Measurements from ENCODE around the gene FMNL3. TPM values are rescaled to one million over a fixed set of nuclear protein-coding genes. Genes with fewer than 3 reads are reported as not detected.
A peak's percentile ranks its signal among the peaks of the same experiment; 100 is the strongest.

FMNL3 gene
- total RNA-seq, 1 donor from 2014 or later: 70.0 TPM

DNA sequence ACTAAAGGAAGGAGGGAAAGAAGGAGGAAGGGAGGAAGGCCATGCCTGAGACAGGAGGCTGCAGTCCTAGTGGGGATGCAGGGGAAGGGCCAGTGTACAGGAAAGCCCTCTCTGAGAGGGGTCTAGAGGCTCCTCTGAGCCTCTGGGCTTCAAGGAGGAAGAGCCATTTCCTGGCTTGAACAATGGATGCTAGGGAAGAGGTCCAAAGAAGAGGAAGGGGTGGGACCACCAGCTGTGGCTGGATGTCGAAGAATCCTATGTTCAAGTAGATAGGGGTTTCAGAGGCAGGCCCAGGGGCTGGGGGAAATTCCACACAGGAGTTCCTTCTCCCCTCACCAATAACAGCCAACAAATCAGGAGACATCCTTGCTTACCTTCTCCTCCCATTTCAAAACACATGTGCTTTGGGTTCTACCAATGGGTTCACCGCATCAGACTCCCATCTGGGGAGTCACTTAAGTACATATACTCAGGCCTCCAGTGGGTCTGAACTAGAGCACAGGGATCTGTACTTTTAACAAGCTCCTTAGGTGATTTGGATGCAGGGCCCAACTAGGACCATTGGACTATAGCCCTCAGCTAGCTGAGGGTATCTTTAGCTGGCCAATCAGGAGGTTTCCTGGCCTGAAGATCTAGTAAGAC, 51.5 kb downstream of the FMNL3 start:
- DNase-seq (ENCODE audit: low read depth in 2 of 2): peak in 1 of 2 donors; percentile 72

GRCh38 chr12:49654715-49655114, 52.5 kb downstream of the FMNL3 start:
- no peak for DNase-seq (ENCODE audit: low read depth in 2 of 2)

- no peak for DNase-seq (ENCODE audit: low read depth in 2 of 2)
Measured at GRCh38 chr12:49652921-49653520, 54.2 kb downstream of the FMNL3 start.

DNA sequence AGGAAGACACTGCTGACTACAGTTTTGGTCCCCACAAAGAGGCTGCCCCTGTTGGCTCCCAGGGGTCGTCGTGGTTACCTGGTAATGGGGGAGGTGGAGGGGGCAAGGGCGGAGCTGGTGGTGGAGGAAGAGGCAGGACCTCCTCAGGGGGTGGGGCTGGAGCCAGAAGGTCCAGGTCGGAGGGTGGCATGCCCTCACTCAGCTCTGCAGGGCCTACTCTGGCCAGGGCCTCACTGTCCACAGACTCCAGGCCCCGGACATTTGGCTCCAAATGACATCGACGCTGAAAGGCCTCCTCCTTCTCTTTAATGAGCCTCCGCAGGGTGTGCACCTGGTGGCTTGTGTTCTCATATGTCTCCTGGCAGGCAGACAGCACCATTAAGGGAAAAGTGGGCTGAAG, 55.4 kb downstream of the FMNL3 start:
- DNase-seq (ENCODE audit: low read depth in 2 of 2): no peak

DNA sequence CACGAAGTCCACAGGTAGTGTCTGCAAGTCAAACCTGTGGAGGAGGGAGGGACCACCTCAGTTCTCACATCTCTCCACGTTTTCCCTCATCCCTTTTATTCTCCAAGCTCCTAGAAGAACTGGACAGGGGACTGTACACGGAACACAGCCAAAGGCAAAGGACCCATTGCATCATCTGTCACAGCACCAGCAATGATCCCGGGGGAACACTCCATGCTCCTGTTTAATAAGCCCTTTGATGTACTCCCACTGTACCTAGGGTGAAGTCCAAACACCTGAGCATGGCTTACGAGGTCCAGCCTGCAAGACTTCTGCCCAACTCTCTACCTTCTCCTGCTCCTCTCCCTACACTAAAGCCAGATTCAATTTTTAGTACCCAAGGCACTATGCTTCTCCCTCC, 57.3 kb downstream of the FMNL3 start:
- DNase-seq (ENCODE audit: low read depth in 2 of 2): no peak

DNA sequence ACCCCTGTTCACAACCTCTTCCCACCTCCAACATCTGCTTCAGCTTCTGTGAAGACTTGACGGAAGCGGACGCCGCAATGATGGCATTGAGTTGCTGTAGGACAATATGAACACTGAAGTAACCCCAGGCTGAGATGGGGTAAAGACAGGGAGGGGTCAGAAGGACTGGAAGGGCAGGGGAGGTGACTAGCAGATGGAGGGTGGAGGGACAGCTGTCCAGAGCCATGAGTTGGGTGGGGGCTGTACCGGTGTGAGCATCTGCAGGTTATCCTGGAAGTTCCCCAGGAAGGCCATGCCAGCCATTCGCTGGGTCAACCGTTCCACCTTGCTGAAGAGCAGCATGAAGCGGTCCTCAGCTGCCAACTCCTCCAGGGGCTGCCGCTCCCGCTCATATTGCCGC, 57.8 kb downstream of the FMNL3 start:
- DNase-seq (ENCODE audit: low read depth in 2 of 2): no peak

DNA sequence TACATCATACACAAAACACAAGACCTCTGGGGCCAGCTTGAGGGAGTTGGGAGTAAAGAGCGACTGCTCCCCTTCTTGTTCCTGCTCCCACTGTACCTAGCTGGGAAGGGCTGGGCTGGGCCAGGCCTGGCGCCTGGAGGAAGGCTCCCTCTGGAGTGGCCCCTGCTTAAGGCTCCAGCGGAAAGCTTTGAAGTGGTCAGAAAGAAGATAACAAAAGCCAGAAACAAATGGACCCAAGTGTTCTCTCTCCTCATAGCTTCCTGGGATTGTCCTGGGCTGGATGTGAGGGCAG, 58.5 kb downstream of the FMNL3 start:
- DNase-seq (ENCODE audit: low read depth in 2 of 2): no peak

GRCh38 chr12:49647827-49648711, 59.1 kb downstream of the FMNL3 start:
- no peak for DNase-seq (ENCODE audit: low read depth in 2 of 2)

- DNase-seq (ENCODE audit: low read depth in 2 of 2): peak in 1 of 2 donors; percentile 54
Measured at GRCh38 chr12:49646871-49647654, 60.1 kb downstream of the FMNL3 start.

DNA sequence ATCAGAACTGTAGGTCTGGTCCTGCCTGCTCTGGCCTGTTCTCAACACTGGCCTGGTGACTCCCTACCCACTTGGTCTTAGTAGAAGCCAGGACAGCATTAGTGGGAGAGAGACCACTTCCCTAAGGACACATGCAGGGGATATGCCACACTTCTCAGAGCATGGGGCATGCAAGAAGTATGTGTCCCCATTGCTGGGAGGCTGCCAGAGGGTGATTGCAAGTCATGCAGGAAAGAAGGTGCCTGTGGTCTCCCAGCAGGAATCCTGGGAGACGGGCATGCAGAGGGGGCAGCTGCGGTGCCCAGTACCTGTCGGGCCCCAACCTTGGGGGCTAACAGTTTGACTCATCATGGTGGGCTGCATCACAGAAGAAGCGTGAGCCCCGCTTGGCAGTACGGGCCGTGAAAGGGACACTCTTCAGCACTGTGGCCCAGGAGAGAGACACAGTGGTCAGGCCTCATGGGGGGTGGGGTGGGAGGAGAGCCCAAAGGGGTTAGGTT, 60.8 kb downstream of the FMNL3 start:
- DNase-seq (ENCODE audit: low read depth in 2 of 2): no peak

DNA sequence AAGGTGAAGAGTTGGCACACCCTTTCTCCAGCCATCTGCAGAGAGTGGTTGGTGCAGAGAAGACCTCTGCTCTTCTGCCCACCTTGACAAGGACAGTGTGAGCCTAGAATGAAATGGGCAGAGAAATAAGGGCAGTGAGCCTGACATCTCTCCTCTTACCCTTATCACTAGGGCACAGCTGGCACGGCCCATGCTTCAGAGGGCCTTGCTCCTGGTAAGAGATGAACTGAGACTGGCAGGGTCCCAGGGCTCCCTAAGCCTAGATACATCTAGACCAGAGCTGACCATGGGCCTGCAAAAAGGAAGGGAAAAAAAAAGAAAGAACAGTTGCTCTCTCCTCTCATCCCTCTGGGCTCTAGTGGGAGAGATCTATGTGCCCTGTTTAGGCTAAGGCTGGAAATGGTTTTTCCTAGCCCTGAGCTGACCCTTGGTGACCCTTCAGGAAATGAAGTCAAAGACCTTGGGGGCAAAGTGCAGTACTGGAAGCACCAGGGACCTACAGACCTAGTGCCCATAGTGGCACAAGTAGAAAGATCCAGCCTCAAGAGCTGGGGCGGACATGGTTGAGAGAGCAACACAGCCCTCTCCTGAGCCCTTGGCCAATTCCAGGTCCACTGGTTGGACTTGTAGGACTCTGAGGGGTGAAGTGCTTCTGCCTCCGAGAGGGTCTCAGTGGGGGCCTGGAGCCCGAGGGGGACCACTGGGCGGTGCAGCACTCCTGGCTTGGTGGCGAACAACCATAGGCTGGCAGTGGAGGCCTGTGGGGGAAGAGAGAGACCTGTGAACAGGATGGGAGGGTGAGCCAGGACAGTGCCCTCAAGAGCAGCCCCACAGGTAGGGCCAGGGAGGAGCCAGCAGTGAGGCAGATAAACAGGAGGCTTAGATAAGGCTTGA, 61.8 kb downstream of the FMNL3 start:
- no peak for DNase-seq (ENCODE audit: low read depth in 2 of 2)

- peak; percentile 68 to 84 for DNase-seq (ENCODE audit: low read depth in 2 of 2)
Measured at GRCh38 chr12:49644620-49644994, 62.6 kb downstream of the FMNL3 start.

DNA sequence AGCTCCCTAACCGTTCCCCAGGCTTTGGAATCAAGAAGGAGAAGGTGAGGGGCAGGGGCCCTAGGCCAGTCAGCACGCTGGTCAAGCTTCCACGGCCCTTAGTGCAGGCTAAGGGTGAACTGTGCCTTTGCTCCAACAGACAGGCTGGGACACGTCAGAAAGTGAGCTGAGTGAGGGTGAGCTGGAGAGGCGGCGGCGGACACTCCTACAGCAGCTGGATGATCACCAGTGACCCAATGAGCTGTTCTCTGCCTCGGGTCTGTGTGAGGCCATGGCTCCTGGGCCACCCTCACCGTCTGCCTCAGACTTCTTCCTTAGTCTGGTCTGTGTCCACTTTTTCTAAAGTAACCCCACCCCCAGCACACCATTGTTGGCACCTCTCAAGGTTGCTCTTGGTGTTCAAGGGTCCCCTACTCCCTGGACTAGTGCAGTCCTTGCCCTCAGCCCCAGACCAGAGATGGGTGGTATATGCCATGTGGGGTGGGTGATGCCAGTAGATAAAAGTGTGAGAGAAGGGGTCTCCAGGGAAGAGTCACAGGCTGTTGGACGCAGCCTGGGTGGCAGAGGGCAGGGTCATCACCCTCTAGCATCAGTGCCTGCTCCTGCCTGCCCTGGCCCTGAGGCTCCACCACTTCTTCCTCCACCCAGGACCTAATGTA, 63.1 kb downstream of the FMNL3 start:
- DNase-seq (ENCODE audit: low read depth in 2 of 2): no peak

DNA sequence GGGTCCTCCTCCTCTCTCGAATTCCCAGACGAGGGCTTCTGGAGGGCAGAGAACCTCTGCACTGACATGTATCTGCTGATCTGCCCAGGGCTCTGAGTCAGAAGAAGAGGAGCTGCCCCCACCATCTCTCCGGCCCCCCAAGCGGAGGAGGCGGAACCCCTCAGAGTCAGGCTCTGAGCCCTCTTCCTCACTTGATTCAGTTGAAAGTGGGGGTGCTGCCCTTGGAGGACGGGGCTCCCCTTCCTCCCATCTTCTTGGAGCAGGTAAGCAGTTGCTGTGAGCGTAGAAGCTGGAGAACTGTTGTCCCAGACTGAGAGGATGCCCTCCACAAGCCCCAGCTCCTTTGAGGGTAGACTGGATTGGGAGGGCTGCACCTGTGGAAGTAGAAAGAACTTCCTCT, 64.1 kb downstream of the FMNL3 start:
- DNase-seq (ENCODE audit: low read depth in 2 of 2): no peak

GRCh38 chr12:49642370-49642802, 64.8 kb downstream of the FMNL3 start:
- DNase-seq (ENCODE audit: low read depth in 2 of 2): no peak

DNA sequence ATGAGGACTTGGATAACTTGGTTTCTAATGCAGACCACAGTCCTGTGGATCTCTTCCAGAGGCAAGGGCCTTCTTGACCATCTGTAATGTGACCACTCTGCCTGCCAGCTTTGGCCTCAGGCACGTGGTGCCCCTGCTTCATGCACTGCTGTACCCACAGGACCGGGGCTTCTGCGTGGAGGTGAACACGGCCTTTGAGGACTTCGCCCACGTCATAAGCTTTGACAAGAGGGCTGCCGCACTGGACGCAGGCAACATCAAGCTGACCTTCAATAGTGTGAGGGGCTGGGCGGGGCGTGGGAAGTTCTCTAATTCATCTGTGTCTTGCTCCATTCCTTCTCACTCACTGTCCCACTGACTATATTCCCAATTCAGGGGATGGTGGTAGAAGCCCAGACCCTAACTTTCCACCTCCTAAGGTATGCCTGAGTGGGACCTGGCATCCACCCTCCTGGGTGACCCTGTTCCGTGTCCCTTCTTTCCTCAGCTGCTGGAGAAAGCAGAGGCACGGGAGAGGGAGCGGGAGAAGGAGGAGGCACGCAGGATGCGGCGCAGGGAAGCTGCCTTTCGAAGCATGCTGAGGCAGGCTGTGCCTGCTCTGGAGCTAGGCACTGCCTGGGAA, 65.3 kb downstream of the FMNL3 start:
- DNase-seq (ENCODE audit: low read depth in 2 of 2): no peak

- DNase-seq (ENCODE audit: low read depth in 2 of 2): peak; percentile 46 to 77
Measured at GRCh38 chr12:49636979-49637755, 70.0 kb downstream of the FMNL3 start.

DNA sequence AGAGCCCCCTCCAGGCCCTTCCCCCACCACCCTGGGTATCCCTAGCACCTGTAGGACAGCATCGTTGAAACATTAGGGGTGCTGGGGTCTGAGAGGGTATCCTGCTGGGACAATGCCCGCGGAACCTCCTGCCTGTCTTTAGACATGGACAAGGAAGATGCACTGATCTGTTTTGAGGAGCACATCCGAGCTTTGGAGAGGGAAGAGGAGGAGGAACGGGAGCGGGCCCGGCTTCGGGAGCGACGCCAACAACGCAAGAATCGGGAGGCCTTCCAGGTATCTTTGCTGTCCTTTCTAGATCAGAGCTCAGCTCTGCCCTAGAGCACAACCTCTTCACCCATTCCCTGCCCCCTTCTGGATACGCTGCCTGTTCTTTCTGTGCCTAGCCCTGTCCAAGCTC, 70.6 kb downstream of the FMNL3 start:
- DNase-seq (ENCODE audit: low read depth in 2 of 2): no peak

- DNase-seq (ENCODE audit: low read depth in 2 of 2): no peak
Measured at GRCh38 chr12:49635656-49636055, 71.5 kb downstream of the FMNL3 start.

All from dermis microvascular lymphatic vessel endothelial cell (primary cell).